ENCODE measurements around the gene RUBCN. TPM values are rescaled to one million over a fixed set of nuclear protein-coding genes. Genes with fewer than 3 reads are reported as not detected.

The RUBCN gene
- total and polyA plus RNA-seq, 2 of the 13 experiments (the other 11 are each of a cell fraction or from before 2014, with no cell fraction given), result 5.2 to 8.1 TPM

DNA sequence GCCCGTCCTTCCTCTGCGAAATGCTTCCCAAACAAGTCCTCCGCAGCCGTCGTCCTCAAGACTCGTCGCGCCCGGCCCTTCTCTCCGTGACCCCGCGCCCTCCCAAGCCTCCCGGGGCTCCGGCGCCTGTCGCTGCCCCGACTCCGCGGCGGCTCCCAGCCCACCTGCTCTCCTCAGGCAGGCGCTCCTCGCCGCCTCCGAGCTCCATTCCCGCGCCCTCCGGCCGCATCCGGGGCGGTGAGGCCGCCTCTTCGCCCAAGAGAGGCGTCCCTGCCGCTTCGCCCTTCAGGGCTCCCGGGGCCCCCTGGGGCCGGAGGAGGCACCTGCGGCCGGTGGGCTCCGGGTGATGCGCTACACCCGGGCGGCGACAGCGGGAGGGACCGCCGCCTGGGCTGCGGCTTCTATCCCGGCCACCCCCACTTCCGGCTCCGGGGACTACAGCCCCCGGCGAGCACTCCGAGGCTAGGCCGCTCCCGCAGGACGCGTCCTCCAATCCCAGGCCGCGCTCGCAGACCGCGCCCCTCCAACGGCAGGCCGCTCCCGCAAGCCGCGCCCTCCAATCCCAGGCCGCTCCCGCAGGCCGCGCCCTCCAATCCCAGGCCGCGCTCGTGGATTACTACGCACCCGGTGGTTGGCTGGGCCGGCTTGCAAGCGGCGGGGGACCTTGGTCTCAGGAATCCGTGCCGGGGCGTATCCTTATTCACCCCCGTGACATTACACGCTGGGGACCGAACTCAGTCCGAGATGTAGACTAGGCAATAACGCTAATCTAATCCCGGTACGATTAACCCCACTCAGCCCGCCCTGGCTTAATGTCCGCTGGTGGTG, at the start of gene RUBCN (continued):
- TF ChIP-seq ZFYVE20 (CRISPR knock-in tag; IDR thresholded peaks at IDR 0.05; ENCODE audit: borderline replicate concordance, low read depth) (no peak), ZNF652 (CRISPR knock-in tag; IDR thresholded peaks at IDR 0.05; ENCODE audit: borderline replicate concordance, low read depth) (no peak; the same call in 1 of the 2 replicates), KAT8 (CRISPR knock-in tag; IDR thresholded peaks at IDR 0.05) (peak; percentile 80), KMT2B (CRISPR knock-in tag; IDR thresholded peaks at IDR 0.05) (peak; percentile 74; the same call in 1 of the 2 replicates), TOPORS (CRISPR knock-in tag; IDR thresholded peaks at IDR 0.05) (no peak), SOX5 (CRISPR knock-in tag; IDR thresholded peaks at IDR 0.05; ENCODE audit: borderline replicate concordance) (no peak), ZSCAN22 (CRISPR knock-in tag; IDR thresholded peaks at IDR 0.05) (no peak), IRX3 (CRISPR knock-in tag; IDR thresholded peaks at IDR 0.05; ENCODE audit: borderline replicate concordance, low read depth) (no peak), TAF15 (IDR thresholded peaks at IDR 0.05; ENCODE audit: low read depth, low read length, poor library complexity, severe bottlenecking) (no peak), ZNF263 (CRISPR knock-in tag; IDR thresholded peaks at IDR 0.05) (no peak), FOSL2 (CRISPR knock-in tag; IDR thresholded peaks at IDR 0.05) (peak; percentile 15; the same call in 1 of the 2 replicates), ZNF24 (IDR thresholded peaks at IDR 0.05) (no peak), ZNF772 (CRISPR knock-in tag; IDR thresholded peaks at IDR 0.05) (no peak), ZNF607 (CRISPR knock-in tag; IDR thresholded peaks at IDR 0.05; ENCODE audit: borderline replicate concordance) (peak; percentile 43; the same call in 1 of the 2 replicates)
- TF ChIP-seq, protein P1, sequence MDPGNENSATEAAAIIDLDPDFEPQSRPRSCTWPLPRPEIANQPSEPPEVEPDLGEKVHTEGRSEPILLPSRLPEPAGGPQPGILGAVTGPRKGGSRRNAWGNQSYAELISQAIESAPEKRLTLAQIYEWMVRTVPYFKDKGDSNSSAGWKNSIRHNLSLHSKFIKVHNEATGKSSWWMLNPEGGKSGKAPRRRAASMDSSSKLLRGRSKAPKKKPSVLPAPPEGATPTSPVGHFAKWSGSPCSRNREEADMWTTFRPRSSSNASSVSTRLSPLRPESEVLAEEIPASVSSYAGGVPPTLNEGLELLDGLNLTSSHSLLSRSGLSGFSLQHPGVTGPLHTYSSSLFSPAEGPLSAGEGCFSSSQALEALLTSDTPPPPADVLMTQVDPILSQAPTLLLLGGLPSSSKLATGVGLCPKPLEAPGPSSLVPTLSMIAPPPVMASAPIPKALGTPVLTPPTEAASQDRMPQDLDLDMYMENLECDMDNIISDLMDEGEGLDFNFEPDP (CRISPR knock-in tag; conservative IDR thresholded peaks at IDR 0.05), result no peak
- TF ChIP-seq, protein P2, sequence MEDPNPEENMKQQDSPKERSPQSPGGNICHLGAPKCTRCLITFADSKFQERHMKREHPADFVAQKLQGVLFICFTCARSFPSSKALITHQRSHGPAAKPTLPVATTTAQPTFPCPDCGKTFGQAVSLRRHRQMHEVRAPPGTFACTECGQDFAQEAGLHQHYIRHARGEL (CRISPR knock-in tag; IDR thresholded peaks at IDR 0.05), result no peak
- TF ChIP-seq, protein P3, sequence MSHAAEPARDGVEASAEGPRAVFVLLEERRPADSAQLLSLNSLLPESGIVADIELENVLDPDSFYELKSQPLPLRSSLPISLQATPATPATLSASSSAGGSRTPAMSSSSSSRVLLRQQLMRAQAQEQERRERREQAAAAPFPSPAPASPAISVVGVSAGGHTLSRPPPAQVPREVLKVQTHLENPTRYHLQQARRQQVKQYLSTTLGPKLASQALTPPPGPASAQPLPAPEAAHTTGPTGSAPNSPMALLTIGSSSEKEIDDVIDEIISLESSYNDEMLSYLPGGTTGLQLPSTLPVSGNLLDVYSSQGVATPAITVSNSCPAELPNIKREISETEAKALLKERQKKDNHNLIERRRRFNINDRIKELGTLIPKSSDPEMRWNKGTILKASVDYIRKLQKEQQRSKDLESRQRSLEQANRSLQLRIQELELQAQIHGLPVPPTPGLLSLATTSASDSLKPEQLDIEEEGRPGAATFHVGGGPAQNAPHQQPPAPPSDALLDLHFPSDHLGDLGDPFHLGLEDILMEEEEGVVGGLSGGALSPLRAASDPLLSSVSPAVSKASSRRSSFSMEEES (CRISPR knock-in tag; IDR thresholded peaks at IDR 0.05), result peak; percentile 52; the same call in 1 of the 2 replicates
- TF ChIP-seq, protein P4, sequence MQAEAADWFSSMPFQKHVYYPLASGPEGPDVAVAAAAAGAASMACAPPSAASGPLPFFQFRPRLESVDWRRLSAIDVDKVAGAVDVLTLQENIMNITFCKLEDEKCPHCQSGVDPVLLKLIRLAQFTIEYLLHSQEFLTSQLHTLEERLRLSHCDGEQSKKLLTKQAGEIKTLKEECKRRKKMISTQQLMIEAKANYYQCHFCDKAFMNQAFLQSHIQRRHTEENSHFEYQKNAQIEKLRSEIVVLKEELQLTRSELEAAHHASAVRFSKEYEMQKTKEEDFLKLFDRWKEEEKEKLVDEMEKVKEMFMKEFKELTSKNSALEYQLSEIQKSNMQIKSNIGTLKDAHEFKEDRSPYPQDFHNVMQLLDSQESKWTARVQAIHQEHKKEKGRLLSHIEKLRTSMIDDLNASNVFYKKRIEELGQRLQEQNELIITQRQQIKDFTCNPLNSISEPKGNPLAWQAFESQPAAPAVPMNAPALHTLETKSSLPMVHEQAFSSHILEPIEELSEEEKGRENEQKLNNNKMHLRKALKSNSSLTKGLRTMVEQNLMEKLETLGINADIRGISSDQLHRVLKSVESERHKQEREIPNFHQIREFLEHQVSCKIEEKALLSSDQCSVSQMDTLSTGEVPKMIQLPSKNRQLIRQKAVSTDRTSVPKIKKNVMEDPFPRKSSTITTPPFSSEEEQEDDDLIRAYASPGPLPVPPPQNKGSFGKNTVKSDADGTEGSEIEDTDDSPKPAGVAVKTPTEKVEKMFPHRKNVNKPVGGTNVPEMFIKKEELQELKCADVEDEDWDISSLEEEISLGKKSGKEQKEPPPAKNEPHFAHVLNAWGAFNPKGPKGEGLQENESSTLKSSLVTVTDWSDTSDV (CRISPR knock-in tag; IDR thresholded peaks at IDR 0.05), result no peak
- TF ChIP-seq, protein P5, sequence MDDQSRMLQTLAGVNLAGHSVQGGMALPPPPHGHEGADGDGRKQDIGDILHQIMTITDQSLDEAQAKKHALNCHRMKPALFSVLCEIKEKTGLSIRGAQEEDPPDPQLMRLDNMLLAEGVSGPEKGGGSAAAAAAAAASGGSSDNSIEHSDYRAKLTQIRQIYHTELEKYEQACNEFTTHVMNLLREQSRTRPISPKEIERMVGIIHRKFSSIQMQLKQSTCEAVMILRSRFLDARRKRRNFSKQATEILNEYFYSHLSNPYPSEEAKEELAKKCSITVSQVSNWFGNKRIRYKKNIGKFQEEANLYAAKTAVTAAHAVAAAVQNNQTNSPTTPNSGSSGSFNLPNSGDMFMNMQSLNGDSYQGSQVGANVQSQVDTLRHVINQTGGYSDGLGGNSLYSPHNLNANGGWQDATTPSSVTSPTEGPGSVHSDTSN (CRISPR knock-in tag; IDR thresholded peaks at IDR 0.05; ENCODE audit: borderline replicate concordance), result no peak
- TF ChIP-seq, protein P6, sequence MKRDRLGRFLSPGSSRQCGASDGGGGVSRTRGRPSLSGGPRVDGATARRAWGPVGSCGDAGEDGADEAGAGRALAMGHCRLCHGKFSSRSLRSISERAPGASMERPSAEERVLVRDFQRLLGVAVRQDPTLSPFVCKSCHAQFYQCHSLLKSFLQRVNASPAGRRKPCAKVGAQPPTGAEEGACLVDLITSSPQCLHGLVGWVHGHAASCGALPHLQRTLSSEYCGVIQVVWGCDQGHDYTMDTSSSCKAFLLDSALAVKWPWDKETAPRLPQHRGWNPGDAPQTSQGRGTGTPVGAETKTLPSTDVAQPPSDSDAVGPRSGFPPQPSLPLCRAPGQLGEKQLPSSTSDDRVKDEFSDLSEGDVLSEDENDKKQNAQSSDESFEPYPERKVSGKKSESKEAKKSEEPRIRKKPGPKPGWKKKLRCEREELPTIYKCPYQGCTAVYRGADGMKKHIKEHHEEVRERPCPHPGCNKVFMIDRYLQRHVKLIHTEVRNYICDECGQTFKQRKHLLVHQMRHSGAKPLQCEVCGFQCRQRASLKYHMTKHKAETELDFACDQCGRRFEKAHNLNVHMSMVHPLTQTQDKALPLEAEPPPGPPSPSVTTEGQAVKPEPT (CRISPR knock-in tag; IDR thresholded peaks at IDR 0.05; ENCODE audit: low read depth), result no peak; the same call in 1 of the 2 replicates
